Spleen (tissue), 11 donors: ENCODE data around the gene SIX5. TPM values are rescaled to one million over a fixed set of nuclear protein-coding genes. Genes with fewer than 3 reads are reported as not detected.
A peak's percentile ranks its signal among the peaks of the same experiment; 100 is the strongest.

Experiments
- DNase-seq: peaks from one replicate; pipeline ENCODE4 v3.0.0-alpha.2; 2020
- H3K27ac ChIP-seq, 8 donors: fragments of 200-600 bp; sonication (generic) in 7 of 8; 1 replicate in 4 of 8; 2 replicates in 4 of 8; pipeline versions ENCODE4 v1.5.0 to v1.8.0; 2016 to 2021; ENCODE audit warnings: inconsistent platforms in 4 of 8, mild to moderate bottlenecking in 4 of 8, moderate library complexity in 1 of 8
- H3K27me3 ChIP-seq, 7 donors: fragments of 200-600 bp; sonication (generic) in 6 of 7; replicated peaks in 1 of 7; 1 replicate in 4 of 7; 2 replicates in 3 of 7; pipeline versions ENCODE4 v1.5.0 to v1.8.0; 2016 to 2021; ENCODE audit warnings: inconsistent platforms in 3 of 7, mild to moderate bottlenecking in 1 of 7
- H3K36me3 ChIP-seq, 6 donors: fragments of 200-600 bp; sonication (generic) in 5 of 6; 1 replicate in 4 of 6; 2 replicates in 2 of 6; pipeline versions ENCODE4 v1.5.0 to v1.8.0; 2016 to 2021; ENCODE audit warnings: inconsistent platforms in 2 of 6
- H3K4me1 ChIP-seq, 6 donors: fragments of 200-600 bp; sonication (generic) in 5 of 6; 1 replicate in 3 of 6; 2 replicates in 3 of 6; pipeline versions ENCODE4 v1.5.0 to v1.8.0; 2016 to 2021; ENCODE audit warnings: inconsistent platforms in 3 of 6
- H3K4me3 ChIP-seq, 8 donors: fragments of 200-600 bp; sonication (generic) in 7 of 8; 1 replicate in 4 of 8; 2 replicates in 4 of 8; pipeline versions ENCODE4 v1.5.0 to v1.8.0; 2016 to 2021; ENCODE audit warnings: inconsistent platforms in 4 of 8, mild to moderate bottlenecking in 4 of 8, moderate library complexity in 2 of 8
- H3K9me3 ChIP-seq, 8 donors: fragments of 200-600 bp; sonication (generic) in 7 of 8; 1 replicate in 4 of 8; 2 replicates in 4 of 8; pipeline versions ENCODE4 v1.5.0 to v1.8.0; 2016 to 2021; ENCODE audit warnings: inconsistent platforms in 4 of 8
- POLR2A ChIP-seq, 3 donors: fragments of 450-650 bp; IDR thresholded peaks; one replicate each; pipeline ENCODE4 v1.5.1; 2017; ENCODE audit warnings: antibody characterized with exemption in 3 of 3, mild to moderate bottlenecking in 1 of 3
- POLR2AphosphoS5 ChIP-seq, 3 donors: sonication (generic); formaldehyde crosslinking; IDR thresholded peaks; one replicate each; pipeline ENCODE4 v1.5.1; 2017; ENCODE audit warnings: antibody characterized with exemption in 3 of 3
- WGBS, 5 donors: extraction: QIAGEN DNeasy Blood & Tissue Kit in 3 of 5; methylation state at CpG; one replicate each; pipeline versions ENCODE4 v1.1.5 to v1.1.7; 2013 to 2018; 5-methylcytosine and 5-hydroxymethylcytosine counted together
- intact Hi-C: fragments of 100-400 bp; cut with DNase I; formaldehyde crosslinking; loops from one replicate; pipeline ENCODE4 v1.15.0; 2023; ENCODE audit warnings: low total_unique reads
- polyA plus RNA-seq, 3 donors: library from polyadenylated mRNA; stranded (reverse); fragments of 200-250 nt; gene quantifications; one replicate each; pipeline ENCODE4 v1.2.1, GENCODE V29; 2013
- total RNA-seq, 7 donors: library from RNA; depleted of rRNA in 3 of 7; stranded (reverse); fragments of >200 nt in 3 of 7; fragmentation: NEBNext Ultra II Directional in 4 of 7; extraction: Animal tissue kit (Norgen Biotek cat#: 25700) in 4 of 7; gene quantifications; one replicate each; pipeline versions ENCODE4 v1.1.0 to v1.2.1, GENCODE V29; 2016 to 2021
- TF ChIP-seq, protein P1 (sequence below), 11 experiments: fragments of 200-600 bp in 7 of 11; fragments of 450-650 bp in 4 of 11; sonication (generic) in 4 of 11; IDR thresholded peaks in 8 of 11; conservative IDR thresholded peaks in 3 of 11; 1 replicate in 7 of 11; 2 replicates in 4 of 11; pipeline versions ENCODE4 v1.4.0 to v1.8.0; 2016 to 2021; ENCODE audit warnings: antibody characterized with exemption in 11 of 11, inconsistent platforms in 4 of 11, mild to moderate bottlenecking in 1 of 11
- donor health status: healthy with polysubstance abuse.
- donor health status: DM: no; HTN: no; CAD: no; lungs with moderate emphysema.
- donor health status: DM: no; HTN: no; CAD: no.
- donor health status: Bipolar disorder and iron deficiency.
- donor health status: healthy.
- donor health status: DM: no; HTN: no; CAD: no.
- donor health status: DM: yes; HTN: yes; CAD: no.

SIX5 gene
- total and polyA plus RNA-seq, 10 donors = 4.4 to 13.2 (median 8.1) TPM

DNA sequence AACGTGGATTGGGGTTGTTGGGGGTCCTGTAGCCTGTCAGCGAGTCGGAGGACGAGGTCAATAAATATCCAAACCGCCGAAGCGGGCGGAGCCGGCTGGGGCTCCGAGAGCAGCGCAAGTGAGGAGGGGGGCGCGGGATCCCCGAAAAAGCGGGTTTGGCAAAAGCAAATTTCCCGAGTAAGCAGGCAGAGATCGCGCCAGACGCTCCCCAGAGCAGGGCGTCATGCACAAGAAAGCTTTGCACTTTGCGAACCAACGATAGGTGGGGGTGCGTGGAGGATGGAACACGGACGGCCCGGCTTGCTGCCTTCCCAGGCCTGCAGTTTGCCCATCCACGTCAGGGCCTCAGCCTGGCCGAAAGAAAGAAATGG is 754 bp upstream of the SIX5 start:
- peaks cover 3 to 68% (median 43%) of the 10 kb centered on the region in 6 donors for H3K4me1 ChIP-seq
- DNase-seq = peak; percentile 89
- peaks cover 0 to 14% (median 0%) of the 10 kb centered on the region in 6 donors for H3K36me3 ChIP-seq
- peak overlapping the region; percentile 70 to 90 (median 88) for H3K27ac ChIP-seq
- intact Hi-C loops = no loop called here
- peaks cover 0 to 77% (median 11%) of the 10 kb centered on the region in 7 donors for H3K27me3 ChIP-seq
- H3K4me3 ChIP-seq = peak overlapping the region; percentile 49 to 86 (median 80)
- no peaks in the 10 kb centered on the region for H3K9me3 ChIP-seq
- no peak for TF ChIP-seq POLR2AphosphoS5 (IDR thresholded peaks at IDR 0.05)
- TF ChIP-seq POLR2A (IDR thresholded peaks at IDR 0.05) = no peak
- TF ChIP-seq, protein P1, sequence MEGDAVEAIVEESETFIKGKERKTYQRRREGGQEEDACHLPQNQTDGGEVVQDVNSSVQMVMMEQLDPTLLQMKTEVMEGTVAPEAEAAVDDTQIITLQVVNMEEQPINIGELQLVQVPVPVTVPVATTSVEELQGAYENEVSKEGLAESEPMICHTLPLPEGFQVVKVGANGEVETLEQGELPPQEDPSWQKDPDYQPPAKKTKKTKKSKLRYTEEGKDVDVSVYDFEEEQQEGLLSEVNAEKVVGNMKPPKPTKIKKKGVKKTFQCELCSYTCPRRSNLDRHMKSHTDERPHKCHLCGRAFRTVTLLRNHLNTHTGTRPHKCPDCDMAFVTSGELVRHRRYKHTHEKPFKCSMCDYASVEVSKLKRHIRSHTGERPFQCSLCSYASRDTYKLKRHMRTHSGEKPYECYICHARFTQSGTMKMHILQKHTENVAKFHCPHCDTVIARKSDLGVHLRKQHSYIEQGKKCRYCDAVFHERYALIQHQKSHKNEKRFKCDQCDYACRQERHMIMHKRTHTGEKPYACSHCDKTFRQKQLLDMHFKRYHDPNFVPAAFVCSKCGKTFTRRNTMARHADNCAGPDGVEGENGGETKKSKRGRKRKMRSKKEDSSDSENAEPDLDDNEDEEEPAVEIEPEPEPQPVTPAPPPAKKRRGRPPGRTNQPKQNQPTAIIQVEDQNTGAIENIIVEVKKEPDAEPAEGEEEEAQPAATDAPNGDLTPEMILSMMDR (IDR thresholded peaks at IDR 0.05 in 8 of 11, conservative IDR thresholded peaks at IDR 0.05 in 3 of 11) = no peak
- WGBS, 5 donors = 0 to 1% (median 1%) methylated on average over 26 to 28 of the region's 28 CpGs

DNA sequence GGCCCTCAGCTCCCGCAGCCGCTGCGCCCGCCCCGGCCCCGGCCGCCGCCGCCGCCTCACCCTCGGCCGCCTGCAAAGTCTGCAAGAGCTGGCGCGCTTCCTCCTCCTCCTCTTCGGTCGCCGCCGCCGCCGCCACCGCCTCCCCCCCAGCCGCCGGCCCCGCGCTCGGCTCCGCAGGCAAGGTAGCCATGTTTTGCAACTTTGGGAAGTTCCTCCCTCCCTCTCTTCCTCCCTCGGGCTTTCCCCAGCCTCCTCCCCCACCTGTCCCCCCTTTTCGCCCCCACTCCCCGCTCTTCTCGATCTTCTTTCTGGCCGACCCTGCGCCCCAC is 433 bp downstream of the SIX5 start:
- Histone ChIP-seq H3K27ac (peak overlapping the region; percentile 67 to 90 (median 88)), H3K9me3 (no peaks in the 10 kb centered on the region), H3K27me3 (peaks cover 0 to 88% (median 11%) of the 10 kb centered on the region in 7 donors), H3K4me1 (peaks cover 3 to 75% (median 46%) of the 10 kb centered on the region in 6 donors), H3K4me3 (peak overlapping the region; percentile 49 to 86 (median 80)), H3K36me3 (peaks cover 0 to 9% (median 0%) of the 10 kb centered on the region in 6 donors)
- intact Hi-C loops = no loop called here
- 0 to 1% (median 0%) methylated on average over 18 to 33 of the region's 33 CpGs for WGBS, 5 donors
- DNase-seq = peak; percentile 89
- TF ChIP-seq POLR2AphosphoS5 (IDR thresholded peaks at IDR 0.05) = no peak

DNA sequence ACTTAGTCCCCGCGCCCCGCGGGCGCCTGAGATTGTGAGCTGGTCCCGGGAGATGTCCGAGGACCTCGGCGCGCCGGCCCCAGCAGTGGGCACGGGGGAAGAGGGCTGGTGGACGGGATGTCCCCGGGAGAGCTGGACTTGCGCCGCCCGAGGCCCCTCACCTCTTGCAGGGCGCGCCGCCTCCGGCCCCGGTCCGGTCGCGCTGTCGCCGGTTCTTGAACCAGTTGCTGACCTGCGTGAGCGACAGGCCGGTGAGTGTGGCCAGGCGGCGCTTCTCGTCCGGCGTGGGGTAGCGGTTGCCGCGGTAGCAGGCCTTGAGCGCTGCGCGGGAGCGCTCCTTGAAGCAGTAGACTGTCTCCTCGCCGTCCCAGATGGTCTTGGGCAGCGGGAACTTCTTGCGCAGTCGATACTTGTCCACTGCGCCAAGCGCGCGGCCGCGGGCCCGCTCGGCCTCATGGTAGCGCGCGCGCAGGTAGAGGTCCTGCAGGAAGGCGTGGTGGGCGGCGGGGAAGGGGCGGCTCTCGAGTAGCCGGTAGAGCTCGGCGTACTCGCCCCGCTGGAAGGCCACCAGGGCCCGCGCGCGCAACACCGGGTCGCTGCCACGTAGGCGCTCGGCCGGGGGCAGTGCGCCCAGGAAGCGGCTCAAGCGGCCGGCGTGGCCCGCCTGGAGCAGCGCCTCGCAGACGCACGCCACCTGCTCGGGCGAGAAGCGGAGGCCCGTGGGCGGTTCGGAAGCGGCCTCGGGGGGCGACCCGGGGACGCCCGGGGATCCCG is 984 bp downstream of the SIX5 start:
- Histone ChIP-seq H3K4me1 (peaks cover 3 to 75% (median 46%) of the 10 kb centered on the region in 6 donors), H3K27me3 (peaks cover 0 to 92% (median 11%) of the 10 kb centered on the region in 7 donors), H3K36me3 (peaks cover 0 to 7% (median 0%) of the 10 kb centered on the region in 6 donors), H3K4me3 (peak overlapping the region; percentile 49 to 86 (median 80)), H3K9me3 (no peaks in the 10 kb centered on the region), H3K27ac (peak overlapping the region; percentile 67 to 90 (median 88))
- TF ChIP-seq, protein P1 (IDR thresholded peaks at IDR 0.05 in 8 of 11, conservative IDR thresholded peaks at IDR 0.05 in 3 of 11) = no peak
- TF ChIP-seq POLR2A (IDR thresholded peaks at IDR 0.05) (no peak), POLR2AphosphoS5 (IDR thresholded peaks at IDR 0.05) (peak; percentile 8 to 59 (median 52))
- peak; percentile 86 for DNase-seq
- 2 to 4% (median 2%) methylated on average over 22 to 102 of the region's 102 CpGs for WGBS, 5 donors
- intact Hi-C loops = no loop called here

DNA sequence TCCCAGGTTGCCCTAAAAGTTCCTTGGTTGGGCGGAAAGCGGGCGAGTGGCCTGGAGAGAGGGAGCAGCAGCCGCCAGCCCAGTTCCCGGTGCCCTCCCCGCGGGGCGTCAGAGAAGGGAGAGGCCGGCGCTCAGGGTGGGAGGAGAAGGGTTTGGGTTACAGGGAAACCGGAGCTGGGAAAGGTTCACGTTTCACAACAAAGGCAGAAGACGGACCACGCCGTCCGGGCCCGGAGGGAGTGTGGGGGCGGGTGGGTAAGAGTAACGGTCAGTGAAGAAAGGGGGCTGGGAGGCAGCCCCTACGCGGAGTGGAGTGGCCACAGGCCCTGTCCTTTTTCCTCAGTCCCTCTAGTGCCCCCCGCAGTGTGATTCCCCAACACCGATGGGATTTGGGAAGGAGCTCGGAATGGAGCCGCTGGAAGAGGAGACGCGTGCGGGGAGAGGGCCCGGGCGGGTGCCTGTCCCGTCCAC is 1.6 kb downstream of the SIX5 start:
- Histone ChIP-seq H3K4me3 (peak overlapping the region; percentile 49 to 86 (median 80)), H3K4me1 (peaks cover 3 to 75% (median 46%) of the 10 kb centered on the region in 6 donors), H3K36me3 (peaks cover 0 to 1% (median 0%) of the 10 kb centered on the region in 6 donors), H3K27ac (peak overlapping the region; percentile 67 to 90 (median 88)), H3K27me3 (peaks cover 0 to 90% (median 11%) of the 10 kb centered on the region in 7 donors), H3K9me3 (no peaks in the 10 kb centered on the region)
- DNase-seq = no peak
- TF ChIP-seq, protein P1 (IDR thresholded peaks at IDR 0.05 in 8 of 11, conservative IDR thresholded peaks at IDR 0.05 in 3 of 11) = no peak
- TF ChIP-seq POLR2A (IDR thresholded peaks at IDR 0.05) (peak in 1 of 3 donors; percentile 10), POLR2AphosphoS5 (IDR thresholded peaks at IDR 0.05) (peak; percentile 40 to 69 (median 59))
- intact Hi-C loops = no loop called here
- WGBS, 5 donors = 27 to 43% (median 35%) methylated on average over 27 to 31 of the region's 31 CpGs
